RPMI7951 (cell line): ENCODE results near the gene ALLC. TPM values are rescaled to one million over a fixed set of nuclear protein-coding genes. Genes with fewer than 3 reads are reported as not detected.

Source experiments
- DNase-seq: peaks from one replicate; pipeline ENCODE4 v3.0.0-alpha.2; 2012; ENCODE audit warnings: low read depth
- total RNA-seq: library from RNA; depleted of rRNA; stranded (reverse); fragments of >200 nt; shearing (Covaris generic); gene quantifications from 2 replicates; pipeline ENCODE4 v1.2.3, GENCODE V29; 2014; rRNA removed

The ALLC gene
- total RNA-seq, 1 experiment from 2014 or later = not detected

DNA sequence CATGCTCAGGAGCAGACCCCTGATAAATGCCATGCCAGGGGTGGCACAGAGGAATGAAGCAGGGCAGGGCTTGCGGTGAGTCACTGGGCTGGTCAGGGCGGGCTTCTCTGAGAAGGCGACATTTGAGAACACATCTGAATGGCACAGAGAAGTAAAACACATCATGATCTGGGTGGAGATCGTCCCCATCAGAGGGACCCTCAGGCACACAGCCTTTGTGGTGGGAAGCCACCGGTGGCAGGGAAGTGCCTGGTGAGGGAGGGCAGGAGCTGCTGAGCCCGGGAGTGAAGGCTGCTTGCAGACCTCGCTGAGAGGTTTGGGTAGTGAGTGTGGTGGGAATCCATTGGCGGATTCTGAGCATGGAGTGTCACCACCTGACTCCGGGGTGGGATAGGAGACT is 89.8 kb downstream of the ALLC start:
- no peak for DNase-seq

DNA sequence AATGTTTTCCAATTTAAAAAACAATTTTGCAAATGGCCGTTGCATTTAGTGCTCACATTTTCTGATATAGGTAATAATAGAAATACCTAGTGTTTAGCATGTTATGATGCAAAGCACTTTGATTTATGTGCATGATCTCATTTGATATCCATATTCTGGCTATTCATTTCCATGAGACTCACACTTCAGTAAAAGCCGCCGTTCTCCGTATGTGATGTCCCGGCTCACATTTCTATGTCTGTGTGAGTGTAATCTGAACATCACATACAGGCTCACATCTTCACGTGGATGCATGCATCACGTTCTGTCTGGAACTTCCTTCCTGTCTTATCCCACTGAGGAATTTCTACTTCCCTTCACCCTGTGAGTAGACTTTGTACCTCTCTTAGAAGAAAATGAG is 91.2 kb downstream of the ALLC start:
- DNase-seq = no peak

DNA sequence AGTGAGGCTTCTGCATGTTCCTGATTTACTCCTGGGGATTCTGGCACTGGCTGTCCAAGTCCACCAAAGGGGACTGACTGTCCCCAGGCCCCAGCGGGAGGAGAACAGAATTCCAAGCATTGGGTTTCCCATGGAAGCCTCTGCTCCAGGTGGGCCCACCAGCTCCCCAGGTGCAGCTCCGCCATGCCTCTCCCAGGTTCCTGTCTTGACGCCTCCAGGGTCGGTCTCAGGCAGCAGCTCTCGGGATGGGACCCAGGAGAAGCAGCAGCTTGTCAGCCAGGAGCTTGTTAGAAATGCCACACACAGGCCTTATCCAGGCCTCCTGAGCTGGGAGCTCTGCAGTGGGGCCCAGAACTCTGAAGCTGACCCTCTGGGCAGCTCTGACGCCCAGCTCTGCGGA is 93.3 kb downstream of the ALLC start:
- no peak for DNase-seq

DNA sequence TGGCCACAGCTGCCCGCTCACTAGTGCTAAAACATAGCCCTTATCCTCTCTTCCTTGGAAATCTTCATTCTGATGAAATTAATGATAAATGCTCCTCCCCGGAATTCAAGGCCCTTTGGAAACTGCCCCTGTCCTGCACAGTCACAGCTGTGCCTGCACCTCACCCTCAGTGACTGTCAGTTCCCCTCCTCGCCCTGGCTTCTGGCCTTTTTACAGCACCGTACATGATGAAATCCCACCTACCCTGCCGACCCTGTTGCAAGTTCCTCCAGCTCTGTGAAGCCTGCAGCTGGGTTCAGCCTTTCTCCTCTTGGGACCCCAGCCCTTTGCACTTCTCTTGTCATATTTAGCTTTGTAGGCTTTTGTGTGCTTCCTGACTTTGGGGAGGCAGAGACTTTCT is 93.8 kb downstream of the ALLC start:
- no peak for DNase-seq

Other genes starting within 250 kb of the ALLC start
- gene ADI1, start 138.7 kb upstream of the ALLC start, total RNA-seq = 91.8 and 102 TPM in 2 replicates
- 24.9 and 29.3 TPM in 2 replicates for gene RNASEH1, start 99.9 kb upstream of the ALLC start, total RNA-seq
- 2,566 and 3,002 TPM in 2 replicates for gene RPS7, start 82.9 kb upstream of the ALLC start, total RNA-seq
- 0.48 TPM in 1 of 2 replicates, not detected in the other for gene COLEC11, start 63.1 kb upstream of the ALLC start, total RNA-seq
- gene DCDC2C, start 45.4 kb downstream of the ALLC start, total RNA-seq = not detected in 2 replicates